Measurements from ENCODE around the gene ZDHHC24.

ZDHHC24 gene

GRCh38 chr11:66524304-66525040 is 21.4 kb downstream of the ZDHHC24 start:
- peaks cover 33 to 55% of the 10 kb centered on the region in 2 donors for H3K36me3 ChIP-seq (ENCODE audit: control insufficient read depth in 1 of 2, insufficient read depth in 2 of 2, low read length in 2 of 2)
- H3K27ac ChIP-seq (ENCODE audit: low read length) = no peak overlapping the region
- no peaks in the 10 kb centered on the region for H3K27me3 ChIP-seq (ENCODE audit: low read depth, low read length)

GRCh38 chr11:66523611-66524010 is 22.2 kb downstream of the ZDHHC24 start:
- no peak overlapping the region for H3K4me3 ChIP-seq (ENCODE audit: low read depth in 1 of 2, low read length in 2 of 2)
- H3K36me3 ChIP-seq (ENCODE audit: control insufficient read depth in 1 of 2, insufficient read depth in 2 of 2, low read length in 2 of 2) = peaks cover 33 to 57% of the 10 kb centered on the region in 2 donors

More at GRCh38 chr11:66524304-66525040, 21.4 kb downstream of the ZDHHC24 start:
- Histone ChIP-seq H3K4me3 (ENCODE audit: low read depth in 1 of 2, low read length in 2 of 2) (no peak overlapping the region), H3K4me1 (ENCODE audit: control insufficient read depth in 1 of 2, insufficient read depth in 2 of 2, low read length in 2 of 2) (no peaks in the 10 kb centered on the region), H3K9me3 (ENCODE audit: control insufficient read depth in 1 of 2, low read length in 2 of 2) (no peaks in the 10 kb centered on the region)

GRCh38 chr11:66510990-66511339 is 34.9 kb downstream of the ZDHHC24 start:
- no peaks in the 10 kb centered on the region for H3K27me3 ChIP-seq (ENCODE audit: low read depth, low read length)
- peak overlapping the region; percentile 69 for H3K27ac ChIP-seq (ENCODE audit: low read length)
- H3K9me3 ChIP-seq (ENCODE audit: control insufficient read depth in 1 of 2, low read length in 2 of 2) = no peaks in the 10 kb centered on the region
- H3K4me3 ChIP-seq (ENCODE audit: low read depth in 1 of 2, low read length in 2 of 2) = peak overlapping the region; percentile 76 to 84
- peaks cover 6 to 21% of the 10 kb centered on the region in 2 donors for H3K36me3 ChIP-seq (ENCODE audit: control insufficient read depth in 1 of 2, insufficient read depth in 2 of 2, low read length in 2 of 2)
- peaks cover 6 to 10% of the 10 kb centered on the region in 2 donors for H3K4me1 ChIP-seq (ENCODE audit: control insufficient read depth in 1 of 2, insufficient read depth in 2 of 2, low read length in 2 of 2)

More at GRCh38 chr11:66523611-66524010, 22.2 kb downstream of the ZDHHC24 start:
- no peaks in the 10 kb centered on the region for H3K9me3 ChIP-seq (ENCODE audit: control insufficient read depth in 1 of 2, low read length in 2 of 2)
- H3K4me1 ChIP-seq (ENCODE audit: control insufficient read depth in 1 of 2, insufficient read depth in 2 of 2, low read length in 2 of 2) = no peaks in the 10 kb centered on the region
- H3K27me3 ChIP-seq (ENCODE audit: low read depth, low read length) = no peaks in the 10 kb centered on the region
- no peak overlapping the region for H3K27ac ChIP-seq (ENCODE audit: low read length)

GRCh38 chr11:66510271-66510989 is 35.4 kb downstream of the ZDHHC24 start, which contains the start of gene BBS1:
TSS of gene BBS1 (plus strand) at chr11:66510635. CDS start at chr11:66510660, 25 bp downstream.
- H3K4me1 ChIP-seq (ENCODE audit: control insufficient read depth in 1 of 2, insufficient read depth in 2 of 2, low read length in 2 of 2) = peaks cover 6 to 10% of the 10 kb centered on the region in 2 donors
- no peaks in the 10 kb centered on the region for H3K27me3 ChIP-seq (ENCODE audit: low read depth, low read length)
- H3K9me3 ChIP-seq (ENCODE audit: control insufficient read depth in 1 of 2, low read length in 2 of 2) = no peaks in the 10 kb centered on the region
- peak within 1 kb of the TSS; percentile 76 to 84 for H3K4me3 ChIP-seq (ENCODE audit: low read depth in 1 of 2, low read length in 2 of 2)
- H3K36me3 ChIP-seq (ENCODE audit: control insufficient read depth in 1 of 2, insufficient read depth in 2 of 2, low read length in 2 of 2) = peaks cover 6 to 18% of the 10 kb centered on the region in 2 donors
- H3K27ac ChIP-seq (ENCODE audit: low read length) = peak within 1 kb of the TSS; percentile 69

DNA sequence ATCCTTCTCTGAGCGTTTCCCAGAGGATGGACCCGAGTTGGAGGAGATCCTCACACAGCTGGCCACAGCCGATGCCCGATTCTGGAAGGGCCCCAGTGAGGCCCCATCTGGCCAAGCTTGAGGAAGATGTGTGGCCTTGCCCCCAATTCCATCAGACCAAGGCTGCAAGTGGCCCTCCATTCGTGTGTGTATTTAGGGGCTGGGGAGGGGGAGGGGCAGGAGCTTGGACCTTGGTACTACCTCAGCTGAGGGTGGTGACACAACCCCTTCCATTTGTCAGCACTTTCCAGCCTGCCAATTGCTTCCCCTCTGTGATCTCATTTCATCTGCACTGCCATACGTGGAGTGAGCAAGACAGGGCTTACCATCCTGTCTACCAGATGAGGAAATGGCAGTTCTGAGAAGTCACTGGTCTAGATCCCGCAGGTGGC is 36.7 kb downstream of the ZDHHC24 start:
- H3K27me3 ChIP-seq (ENCODE audit: low read depth, low read length) = no peaks in the 10 kb centered on the region
- no peak overlapping the region for H3K27ac ChIP-seq (ENCODE audit: low read length)
- H3K4me3 ChIP-seq (ENCODE audit: low read depth in 1 of 2, low read length in 2 of 2) = no peak overlapping the region

GRCh38 chr11:66505276-66505816 is 40.5 kb downstream of the ZDHHC24 start:
- Histone ChIP-seq H3K4me1 (ENCODE audit: control insufficient read depth in 1 of 2, insufficient read depth in 2 of 2, low read length in 2 of 2) (no peaks in the 10 kb centered on the region), H3K36me3 (ENCODE audit: control insufficient read depth in 1 of 2, insufficient read depth in 2 of 2, low read length in 2 of 2) (peaks cover 0 to 24% of the 10 kb centered on the region in 2 donors)

More for the DNA sequence above, 36.7 kb downstream of the ZDHHC24 start:
- Histone ChIP-seq H3K36me3 (ENCODE audit: control insufficient read depth in 1 of 2, insufficient read depth in 2 of 2, low read length in 2 of 2) (peaks cover 3 to 19% of the 10 kb centered on the region in 2 donors), H3K9me3 (ENCODE audit: control insufficient read depth in 1 of 2, low read length in 2 of 2) (no peaks in the 10 kb centered on the region), H3K4me1 (ENCODE audit: control insufficient read depth in 1 of 2, insufficient read depth in 2 of 2, low read length in 2 of 2) (peaks cover 6 to 10% of the 10 kb centered on the region in 2 donors)

GRCh38 chr11:66498506-66498905 is 47.3 kb downstream of the ZDHHC24 start:
- Histone ChIP-seq H3K27ac (ENCODE audit: low read length) (no peak overlapping the region), H3K27me3 (ENCODE audit: low read depth, low read length) (no peaks in the 10 kb centered on the region), H3K9me3 (ENCODE audit: control insufficient read depth in 1 of 2, low read length in 2 of 2) (no peaks in the 10 kb centered on the region), H3K4me3 (ENCODE audit: low read depth in 1 of 2, low read length in 2 of 2) (no peak overlapping the region), H3K4me1 (ENCODE audit: control insufficient read depth in 1 of 2, insufficient read depth in 2 of 2, low read length in 2 of 2) (no peaks in the 10 kb centered on the region), H3K36me3 (ENCODE audit: control insufficient read depth in 1 of 2, insufficient read depth in 2 of 2, low read length in 2 of 2) (peaks cover 4 to 30% of the 10 kb centered on the region in 2 donors)

More at GRCh38 chr11:66505276-66505816, 40.5 kb downstream of the ZDHHC24 start:
- Histone ChIP-seq H3K27ac (ENCODE audit: low read length) (no peak overlapping the region), H3K9me3 (ENCODE audit: control insufficient read depth in 1 of 2, low read length in 2 of 2) (no peaks in the 10 kb centered on the region), H3K27me3 (ENCODE audit: low read depth, low read length) (no peaks in the 10 kb centered on the region), H3K4me3 (ENCODE audit: low read depth in 1 of 2, low read length in 2 of 2) (no peak overlapping the region)

- Histone ChIP-seq H3K27me3 (ENCODE audit: low read depth, low read length) (no peaks in the 10 kb centered on the region), H3K4me1 (ENCODE audit: control insufficient read depth in 1 of 2, insufficient read depth in 2 of 2, low read length in 2 of 2) (no peaks in the 10 kb centered on the region), H3K27ac (ENCODE audit: low read length) (no peak overlapping the region), H3K4me3 (ENCODE audit: low read depth in 1 of 2, low read length in 2 of 2) (no peak overlapping the region), H3K9me3 (ENCODE audit: control insufficient read depth in 1 of 2, low read length in 2 of 2) (no peaks in the 10 kb centered on the region), H3K36me3 (ENCODE audit: control insufficient read depth in 1 of 2, insufficient read depth in 2 of 2, low read length in 2 of 2) (peaks cover 11 to 41% of the 10 kb centered on the region in 2 donors)
Observed at GRCh38 chr11:66497206-66497605, 48.6 kb downstream of the ZDHHC24 start.

DNA sequence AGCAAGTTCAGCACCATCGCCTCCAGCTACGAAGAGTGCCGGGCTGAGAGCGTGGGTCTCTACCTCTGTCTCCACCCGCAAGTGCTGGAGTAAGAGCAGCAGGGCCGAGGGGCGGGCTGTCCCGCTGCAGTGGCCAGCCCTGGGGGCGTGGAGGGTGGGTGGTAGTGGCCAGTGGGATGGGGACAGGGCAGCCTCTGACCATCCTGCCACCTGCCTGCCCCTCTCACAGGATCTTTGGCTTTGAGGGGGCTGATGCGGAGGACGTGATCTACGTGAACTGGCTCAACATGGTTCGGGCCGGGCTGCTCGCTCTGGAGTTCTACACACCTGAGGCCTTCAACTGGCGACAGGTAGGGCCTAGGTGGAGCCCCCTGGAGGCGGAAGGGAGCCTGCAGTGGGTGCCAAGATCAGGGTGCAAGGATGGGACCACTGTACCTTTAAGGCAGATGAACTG is 50.4 kb downstream of the ZDHHC24 start:
- Histone ChIP-seq H3K4me3 (ENCODE audit: low read depth in 1 of 2, low read length in 2 of 2) (no peak overlapping the region), H3K27ac (ENCODE audit: low read length) (no peak overlapping the region), H3K9me3 (ENCODE audit: control insufficient read depth in 1 of 2, low read length in 2 of 2) (no peaks in the 10 kb centered on the region), H3K27me3 (ENCODE audit: low read depth, low read length) (no peaks in the 10 kb centered on the region), H3K4me1 (ENCODE audit: control insufficient read depth in 1 of 2, insufficient read depth in 2 of 2, low read length in 2 of 2) (no peaks in the 10 kb centered on the region), H3K36me3 (ENCODE audit: control insufficient read depth in 1 of 2, insufficient read depth in 2 of 2, low read length in 2 of 2) (peaks cover 11 to 45% of the 10 kb centered on the region in 2 donors)

DNA sequence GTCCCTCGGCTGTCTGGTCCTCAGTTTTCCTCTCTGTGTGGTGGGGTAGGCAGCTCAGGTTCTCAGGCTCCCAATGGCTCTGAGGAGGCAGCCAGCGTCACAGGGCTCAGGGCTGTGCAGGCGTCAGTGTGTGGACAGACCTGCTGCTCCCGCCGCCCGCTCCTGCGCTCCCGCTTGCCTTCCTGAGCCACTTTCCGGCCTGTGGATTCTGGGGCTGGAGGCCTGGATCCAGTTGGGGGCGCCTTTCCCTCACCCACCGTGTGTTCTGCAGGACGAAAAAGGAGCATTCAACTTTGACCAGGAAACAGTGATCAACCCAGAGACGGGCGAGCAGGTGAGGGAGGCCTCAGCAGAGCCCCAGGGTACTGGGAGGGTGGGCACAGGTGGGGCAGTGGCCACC is 50.9 kb downstream of the ZDHHC24 start:
- Histone ChIP-seq H3K4me3 (ENCODE audit: low read depth in 1 of 2, low read length in 2 of 2) (no peak overlapping the region), H3K9me3 (ENCODE audit: control insufficient read depth in 1 of 2, low read length in 2 of 2) (no peaks in the 10 kb centered on the region), H3K27ac (ENCODE audit: low read length) (no peak overlapping the region), H3K27me3 (ENCODE audit: low read depth, low read length) (no peaks in the 10 kb centered on the region), H3K36me3 (ENCODE audit: control insufficient read depth in 1 of 2, insufficient read depth in 2 of 2, low read length in 2 of 2) (peaks cover 11 to 42% of the 10 kb centered on the region in 2 donors), H3K4me1 (ENCODE audit: control insufficient read depth in 1 of 2, insufficient read depth in 2 of 2, low read length in 2 of 2) (no peaks in the 10 kb centered on the region)

GRCh38 chr11:66494458-66494857 is 51.4 kb downstream of the ZDHHC24 start:
- Histone ChIP-seq H3K27me3 (ENCODE audit: low read depth, low read length) (no peaks in the 10 kb centered on the region), H3K9me3 (ENCODE audit: control insufficient read depth in 1 of 2, low read length in 2 of 2) (no peaks in the 10 kb centered on the region), H3K36me3 (ENCODE audit: control insufficient read depth in 1 of 2, insufficient read depth in 2 of 2, low read length in 2 of 2) (peaks cover 11 to 46% of the 10 kb centered on the region in 2 donors), H3K4me3 (ENCODE audit: low read depth in 1 of 2, low read length in 2 of 2) (no peak overlapping the region), H3K27ac (ENCODE audit: low read length) (no peak overlapping the region), H3K4me1 (ENCODE audit: control insufficient read depth in 1 of 2, insufficient read depth in 2 of 2, low read length in 2 of 2) (no peaks in the 10 kb centered on the region)
